Stimulated activated naive CD8-positive, alpha-beta T cell treated with anti-CD3 and anti-CD28 coated beads, Interleukin-15, amount 100 ng/mL, for 72 hours (primary cell): ENCODE data around the gene VDAC1.

Experiments used
- ATAC-seq: fragments of 150-1000 bp; cut with Tn5 transposase; 2 replicates; pipeline ENCODE4 v1.10.0; 2021; ENCODE audit warnings: mild to moderate bottlenecking, moderate library complexity
- DNase-seq, 2 donors: peaks; one replicate each; pipeline ENCODE4 v3.0.0; 2021 to 2022
- H3K27ac Mint-ChIP-seq, 2 donors: one replicate each; pipeline ENCODE4 v1.8.0; 2022; ENCODE audit warnings: mild to moderate bottlenecking in 2 of 2, mixed read lengths in 2 of 2, moderate library complexity in 2 of 2
- H3K27me3 Mint-ChIP-seq: one replicate; pipeline ENCODE4 v1.8.0; 2022; ENCODE audit warnings: mixed read lengths
- H3K4me1 Mint-ChIP-seq: one replicate; pipeline ENCODE4 v1.8.0; 2022; ENCODE audit warnings: mild to moderate bottlenecking, mixed read lengths
- H3K4me3 Mint-ChIP-seq, 2 donors: one replicate each; pipeline ENCODE4 v1.8.0; 2022; ENCODE audit warnings: mild to moderate bottlenecking in 2 of 2, mixed read lengths in 2 of 2, moderate library complexity in 1 of 2
- H3K9me3 Mint-ChIP-seq, 2 donors: one replicate each; pipeline ENCODE4 v1.8.0; 2022; ENCODE audit warnings: mixed read lengths in 2 of 2

The VDAC1 gene

DNA sequence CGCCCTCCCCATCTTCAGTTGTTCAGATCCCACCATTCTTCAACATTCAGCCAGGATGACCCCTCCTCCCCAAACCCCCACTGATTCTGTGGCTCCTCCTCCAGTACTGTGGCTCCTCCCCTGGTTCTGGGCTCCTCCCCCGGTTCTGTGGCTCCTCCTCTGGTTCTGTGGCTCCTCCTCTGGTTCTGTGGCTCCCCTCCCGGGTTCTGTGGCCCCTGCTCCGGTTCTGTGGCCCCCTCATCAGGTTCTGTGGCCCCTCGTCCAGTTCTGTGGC lies 69.2 kb downstream of the VDAC1 start:
- ATAC-seq = no peak
- Mint-ChIP-seq H3K9me3 (peaks cover 0 to 13% of the 10 kb centered on the region in 2 donors), H3K27ac (no peak overlapping the region), H3K27me3 (no peaks in the 10 kb centered on the region), H3K4me3 (no peak overlapping the region), H3K4me1 (peaks cover 67% of the 10 kb centered on the region)
- no peak for DNase-seq

GRCh38 chr5:133934822-133935666 lies 69.7 kb downstream of the VDAC1 start:
- Mint-ChIP-seq H3K27me3 (no peaks in the 10 kb centered on the region), H3K9me3 (peaks cover 0 to 13% of the 10 kb centered on the region in 2 donors), H3K4me1 (peaks cover 73% of the 10 kb centered on the region), H3K4me3 (no peak overlapping the region), H3K27ac (no peak overlapping the region)
- DNase-seq (no peak), ATAC-seq (no peak)

DNA sequence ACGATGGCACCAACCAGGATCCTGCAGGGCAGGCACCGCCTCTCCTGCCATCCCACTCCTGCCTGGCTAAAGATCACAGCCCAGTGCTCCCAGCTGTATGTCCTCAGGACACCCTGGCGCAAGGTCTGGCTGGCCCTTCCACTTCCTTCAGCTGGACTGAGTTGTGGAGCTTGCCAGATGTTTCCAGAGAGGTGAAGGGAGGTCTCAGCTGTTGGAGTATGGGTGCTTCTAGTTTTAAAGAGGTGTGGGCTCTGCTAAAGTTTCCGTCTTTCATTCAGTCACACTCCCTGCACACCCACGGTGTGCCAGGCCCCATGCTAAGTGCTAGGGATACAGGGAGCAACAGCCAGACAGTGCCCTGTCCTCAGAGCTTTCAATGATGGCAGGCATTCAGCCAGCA lies 70.5 kb downstream of the VDAC1 start:
- Mint-ChIP-seq H3K4me1 (peaks cover 73% of the 10 kb centered on the region), H3K27ac (peak overlapping the region in 1 of 2 donors; percentile 35), H3K4me3 (no peak overlapping the region), H3K27me3 (no peaks in the 10 kb centered on the region), H3K9me3 (peaks cover 0 to 13% of the 10 kb centered on the region in 2 donors)
- ATAC-seq (no peak), DNase-seq (no peak)

DNA sequence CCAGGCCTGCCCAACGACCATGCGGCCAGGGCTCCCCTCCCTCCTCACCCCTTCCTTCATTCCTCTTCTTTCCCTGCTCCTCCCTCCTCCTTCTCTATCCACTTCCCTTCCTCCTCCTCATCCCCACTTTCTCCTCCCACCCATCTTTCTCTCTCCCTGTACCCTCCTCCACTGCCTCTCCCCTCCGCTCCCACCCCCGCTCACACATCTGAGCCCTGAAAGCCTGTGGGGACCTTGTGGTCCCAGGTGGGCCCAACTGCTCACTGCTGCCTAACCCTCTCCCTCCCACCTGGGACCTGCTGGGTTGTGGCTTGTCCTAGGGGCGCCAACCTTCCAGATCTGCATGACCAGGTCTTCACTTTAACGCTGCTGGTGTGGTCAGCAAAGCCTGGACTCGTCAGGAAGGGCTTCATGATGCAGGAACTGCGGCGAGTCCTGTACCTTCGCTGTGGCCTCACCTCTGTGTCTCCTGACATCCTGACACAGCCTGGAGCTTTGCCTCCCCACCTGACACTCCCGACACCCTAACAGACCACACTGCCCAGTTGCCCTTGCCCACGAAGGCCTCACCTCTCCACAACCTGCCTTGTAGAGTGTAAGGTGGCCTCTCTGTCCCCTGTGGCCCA lies 71.0 kb downstream of the VDAC1 start:
- H3K27me3 Mint-ChIP-seq = no peaks in the 10 kb centered on the region
- DNase-seq (no peak), ATAC-seq (no peak)
- H3K4me1 Mint-ChIP-seq = peaks cover 73% of the 10 kb centered on the region
- H3K27ac Mint-ChIP-seq = peak overlapping the region; percentile 80 to 92
- peak overlapping the region in 1 of 2 donors; percentile 73 for H3K4me3 Mint-ChIP-seq
- H3K9me3 Mint-ChIP-seq = peaks cover 0 to 13% of the 10 kb centered on the region in 2 donors

DNA sequence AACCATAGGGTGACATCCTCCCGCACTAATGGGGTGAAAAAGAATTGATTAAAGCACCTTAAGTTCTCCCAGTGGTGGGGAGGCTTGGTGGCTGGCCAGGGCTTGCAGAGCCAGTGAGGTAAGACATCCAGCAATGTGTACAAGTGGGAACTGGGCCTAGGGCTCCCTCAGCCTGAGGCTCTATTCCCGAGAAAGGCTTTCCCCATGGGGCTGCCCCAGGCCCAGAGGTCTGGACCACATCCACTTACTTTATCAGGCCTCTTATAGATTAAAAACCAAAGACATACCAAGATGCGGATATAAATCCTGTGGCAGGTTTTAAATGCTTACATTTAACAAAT lies 71.6 kb downstream of the VDAC1 start:
- Mint-ChIP-seq H3K27ac (peak overlapping the region; percentile 52 to 80), H3K9me3 (peaks cover 0 to 13% of the 10 kb centered on the region in 2 donors), H3K4me1 (peaks cover 77% of the 10 kb centered on the region), H3K27me3 (no peaks in the 10 kb centered on the region), H3K4me3 (no peak overlapping the region)
- no peak for ATAC-seq
- DNase-seq = no peak

- ATAC-seq (no peak), DNase-seq (no peak)
- Mint-ChIP-seq H3K4me3 (no peak overlapping the region), H3K4me1 (peaks cover 82% of the 10 kb centered on the region), H3K9me3 (peaks cover 0 to 13% of the 10 kb centered on the region in 2 donors), H3K27me3 (no peaks in the 10 kb centered on the region), H3K27ac (no peak overlapping the region)
Measured at GRCh38 chr5:133932441-133933168, 72.2 kb downstream of the VDAC1 start.

DNA sequence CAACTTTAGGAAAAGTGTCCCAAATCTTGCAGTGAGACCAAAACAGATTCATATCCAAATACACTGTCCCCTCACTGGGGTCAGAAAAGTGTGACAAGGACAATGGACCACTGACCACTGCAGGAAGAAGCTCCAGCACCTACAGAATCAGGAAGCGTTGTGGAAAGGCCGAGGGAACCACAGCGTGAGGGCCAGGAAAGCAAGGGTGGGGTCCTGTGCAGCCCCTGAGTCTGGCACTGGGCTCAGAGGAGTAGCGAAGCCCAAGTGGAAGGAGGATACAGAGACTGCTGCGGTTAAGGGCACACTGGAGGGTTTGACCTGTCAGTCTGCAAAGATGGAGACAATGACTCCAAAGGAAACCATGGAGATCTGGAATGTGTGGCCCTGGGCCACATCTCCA lies 73.2 kb downstream of the VDAC1 start:
- Mint-ChIP-seq H3K4me1 (peaks cover 88% of the 10 kb centered on the region), H3K27ac (peak overlapping the region in 1 of 2 donors; percentile 28), H3K9me3 (peaks cover 0 to 9% of the 10 kb centered on the region in 2 donors), H3K27me3 (no peaks in the 10 kb centered on the region), H3K4me3 (peak overlapping the region; percentile 53 to 90)
- no peak for ATAC-seq
- DNase-seq = no peak

GRCh38 chr5:133930813-133931090 lies 74.0 kb downstream of the VDAC1 start:
- ATAC-seq (no peak), DNase-seq (no peak)
- Mint-ChIP-seq H3K9me3 (peaks cover 0 to 1% of the 10 kb centered on the region in 2 donors), H3K27ac (peak overlapping the region; percentile 98 to 99), H3K4me1 (peaks cover 88% of the 10 kb centered on the region), H3K27me3 (no peaks in the 10 kb centered on the region), H3K4me3 (peak overlapping the region; percentile 90 to 92)

DNA sequence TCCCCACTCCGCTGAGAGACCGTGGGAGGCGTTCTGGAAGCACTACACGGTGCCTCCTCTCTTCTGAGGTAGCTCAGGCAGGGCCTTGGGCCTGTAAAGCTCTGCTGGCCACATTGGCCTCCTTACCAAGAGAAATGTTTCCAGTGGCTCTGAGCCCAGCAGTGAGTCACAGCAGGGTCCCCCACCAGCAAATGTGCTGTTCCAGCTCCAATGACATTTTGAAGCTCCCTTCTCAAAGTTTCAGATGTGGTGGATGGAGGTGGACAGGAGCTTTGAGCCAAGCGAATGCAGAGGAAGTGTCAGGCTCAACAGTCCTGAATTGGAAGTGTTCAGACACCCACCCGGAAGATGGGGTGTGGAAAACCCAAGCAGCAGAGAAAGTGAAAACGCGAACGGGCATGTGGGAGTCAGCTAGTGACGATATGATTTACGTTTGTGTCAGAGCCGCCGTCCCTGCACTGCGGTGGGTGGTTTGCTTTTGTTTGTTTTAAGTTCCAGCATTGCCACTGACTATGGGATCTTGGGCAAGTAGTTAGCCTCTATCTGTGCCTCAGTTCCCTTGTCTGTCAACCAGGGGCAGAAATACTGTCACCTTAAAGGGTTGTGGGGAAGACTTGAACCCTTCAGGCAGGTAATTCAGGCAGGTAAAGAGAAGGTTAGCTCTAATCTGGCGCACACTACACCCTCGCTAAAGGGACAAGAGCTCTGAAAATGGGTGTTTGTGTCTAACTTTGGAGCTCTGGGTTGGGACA lies 74.5 kb downstream of the VDAC1 start:
- Mint-ChIP-seq H3K4me3 (peak overlapping the region; percentile 90 to 92), H3K27ac (peak overlapping the region; percentile 98 to 99), H3K27me3 (no peaks in the 10 kb centered on the region), H3K9me3 (no peaks in the 10 kb centered on the region), H3K4me1 (peaks cover 91% of the 10 kb centered on the region)
- ATAC-seq (peak; percentile 88), DNase-seq (peak; percentile 63 to 73)

- H3K27me3 Mint-ChIP-seq = no peaks in the 10 kb centered on the region
Measured at GRCh38 chr5:133928587-133929393, 76.0 kb downstream of the VDAC1 start.

DNA sequence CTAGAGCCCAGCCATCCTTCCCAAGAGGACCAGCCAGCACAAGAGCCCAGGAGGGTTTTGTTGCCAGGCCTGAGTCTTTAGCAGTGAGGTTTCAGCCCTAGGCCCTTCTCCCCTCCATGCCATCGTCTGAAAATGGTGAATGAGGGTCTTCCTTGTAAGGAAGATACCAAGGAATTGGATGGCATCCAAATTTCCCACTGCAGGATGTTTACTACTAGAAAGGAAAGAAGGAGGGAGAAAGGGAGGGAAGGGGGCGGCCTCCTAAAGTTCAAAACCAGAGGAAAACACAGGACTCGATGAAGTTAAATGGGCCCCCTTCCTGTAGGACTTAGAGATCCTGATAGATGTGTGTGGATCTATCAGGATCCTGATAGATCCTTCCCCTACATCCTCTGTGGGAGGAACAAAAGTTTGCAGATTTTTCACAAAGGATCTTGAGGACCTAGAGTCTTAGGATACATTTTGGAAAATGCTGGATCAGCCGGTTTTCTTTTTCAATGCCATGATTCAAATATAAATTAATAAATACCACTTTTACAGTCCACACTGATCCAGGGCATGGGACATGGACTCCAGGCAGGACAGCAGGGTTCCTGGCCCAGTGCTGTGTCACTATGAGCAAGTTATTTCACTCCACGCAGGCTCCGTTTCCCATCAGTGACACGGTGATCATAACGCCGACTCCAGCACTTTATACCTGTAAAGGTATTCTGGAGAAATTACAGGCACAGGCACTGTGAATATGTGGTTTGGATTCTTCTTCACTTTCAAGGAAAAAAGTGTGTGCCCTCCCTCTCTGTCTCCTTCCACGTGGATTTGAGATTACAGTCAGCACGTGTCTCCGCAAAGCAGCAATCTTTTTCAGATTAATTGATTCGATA lies 77.2 kb downstream of the VDAC1 start:
- H3K4me1 Mint-ChIP-seq = peaks cover 78% of the 10 kb centered on the region
- H3K27ac Mint-ChIP-seq = peak overlapping the region in 1 of 2 donors; percentile 6
- no peak overlapping the region for H3K4me3 Mint-ChIP-seq

More at GRCh38 chr5:133928587-133929393, 76.0 kb downstream of the VDAC1 start:
- DNase-seq (no peak), ATAC-seq (no peak)
- peak overlapping the region; percentile 98 to 99 for H3K27ac Mint-ChIP-seq
- H3K9me3 Mint-ChIP-seq = no peaks in the 10 kb centered on the region
- peak overlapping the region; percentile 90 to 92 for H3K4me3 Mint-ChIP-seq
- peaks cover 90% of the 10 kb centered on the region for H3K4me1 Mint-ChIP-seq

DNA sequence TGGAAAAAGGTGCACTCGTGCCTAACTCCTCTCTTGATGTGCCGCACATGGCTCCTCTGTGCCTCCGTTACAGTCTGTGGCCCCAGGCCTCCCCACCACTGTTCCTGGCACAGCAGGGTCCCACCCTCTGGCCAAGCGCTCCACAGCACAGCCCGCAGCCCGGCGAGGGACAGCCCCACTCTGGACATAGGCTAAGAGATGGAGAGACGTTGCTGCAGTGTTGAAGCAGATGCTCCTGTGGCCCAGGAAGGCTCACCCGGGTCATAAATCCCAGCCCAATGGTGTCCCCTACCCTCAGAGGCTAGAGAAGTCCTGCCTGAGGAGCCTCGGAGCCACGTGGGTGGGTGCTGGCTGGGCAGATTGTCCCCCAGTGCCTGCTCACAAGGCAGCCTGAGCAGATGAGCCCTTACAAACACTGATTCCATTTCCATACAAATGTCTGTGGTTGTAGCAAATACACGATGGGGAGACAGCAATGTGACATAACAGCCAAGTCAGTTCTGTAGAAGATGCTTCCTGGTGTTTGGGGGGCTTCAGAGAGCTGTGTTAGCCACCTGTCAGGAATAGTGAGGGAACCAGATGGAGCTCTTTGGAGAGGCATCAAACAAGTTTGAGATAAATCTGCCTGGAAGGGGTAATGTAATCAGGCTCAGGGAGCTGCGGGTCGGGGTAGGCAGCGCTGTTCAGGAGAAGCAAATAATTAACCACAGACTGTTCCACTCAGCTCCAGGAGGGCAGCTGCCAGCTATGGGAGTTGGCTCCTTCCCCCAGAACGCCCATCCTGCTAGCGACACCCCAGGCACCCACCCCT lies 78.1 kb downstream of the VDAC1 start:
- Mint-ChIP-seq H3K4me3 (no peak overlapping the region), H3K27ac (peak overlapping the region in 1 of 2 donors; percentile 6), H3K4me1 (peaks cover 70% of the 10 kb centered on the region), H3K27me3 (no peaks in the 10 kb centered on the region), H3K9me3 (no peaks in the 10 kb centered on the region)
- ATAC-seq (no peak), DNase-seq (no peak)

More for the DNA sequence above, 77.2 kb downstream of the VDAC1 start:
- Mint-ChIP-seq H3K27me3 (no peaks in the 10 kb centered on the region), H3K9me3 (no peaks in the 10 kb centered on the region)
- ATAC-seq (no peak), DNase-seq (no peak)

GRCh38 chr5:133925866-133926488 lies 78.8 kb downstream of the VDAC1 start:
- ATAC-seq (no peak), DNase-seq (no peak)
- Mint-ChIP-seq H3K9me3 (no peaks in the 10 kb centered on the region), H3K27me3 (no peaks in the 10 kb centered on the region), H3K27ac (no peak overlapping the region), H3K4me1 (peaks cover 65% of the 10 kb centered on the region), H3K4me3 (no peak overlapping the region)
